K562 (cell line): ENCODE data around the gene MYO15A. TPM values are rescaled to one million over a fixed set of nuclear protein-coding genes. Genes with fewer than 3 reads are reported as not detected.

ENCODE experiments used
- ATAC-seq: fragments of 200-7000 bp; cut with Tn5 transposase; 3 replicates; pipeline ENCODE4 v1.9.1; 2020; ENCODE audit warnings: moderate library complexity
- BruUV-seq: library from RNA; stranded (reverse); fragments of 400-500 nt; replicated peaks from 2 replicates; lab custom pipeline; 2021; lab: Mats Ljungman, UMichigan
- CTCF ChIA-PET: fragments of 300-600 bp; formaldehyde crosslinking; extraction: SDS; loops from one replicate; lab custom pipeline; 2021; ENCODE audit warnings: low intra/inter-chr PET ratio; lab: Yijun Ruan, JAX
- POLR2A ChIA-PET: fragments of 300-600, 350-650 bp; sonication (Branson Sonifier 250); formaldehyde crosslinking; extraction: SDS; loops from one replicate; lab custom pipeline; 2021; ENCODE audit warnings: antibody characterized with exemption, inconsistent platforms; lab: Yijun Ruan, JAX
- DNase-seq, 4 experiments: peaks; one replicate each; pipeline versions ENCODE4 v3.0.0 to v3.0.0-alpha.2; 2011 to 2018; ENCODE audit warnings: low spot score in 3 of 4, mixed read lengths in 3 of 4; ENCODE audit errors: extremely low read depth in 1 of 4
- FAIRE-seq: peaks from 2 replicates; lab custom pipeline; 2011; peaks lifted over from hg19 to GRCh38; lab: Jason Lieb, UNC
- H2AFZ ChIP-seq: 2 replicates; pipeline ENCODE4 v1.6.0; 2011; ENCODE audit warnings: low read depth, low read length, control low read depth, inconsistent platforms
- H3K27ac ChIP-seq: fragments of 200-600 bp; 3 replicates; pipeline ENCODE4 v1.8.0; 2011; ENCODE audit warnings: low read depth, mild to moderate bottlenecking, control low read depth, inconsistent platforms, low read length, moderate library complexity, mixed read lengths; ENCODE audit errors: extremely low read depth
- H3K27me3 ChIP-seq, 2 experiments: fragments of 300-600 bp in 1 of 2; 2 replicates in 1 of 2; 3 replicates in 1 of 2; pipeline versions ENCODE4 v1.6.0 to v1.8.0; 2011; ENCODE audit warnings: inconsistent platforms in 2 of 2, low read length in 2 of 2, mild to moderate bottlenecking in 1 of 2, mixed read lengths in 1 of 2, moderate library complexity in 1 of 2; ENCODE audit not compliant: control insufficient read depth in 2 of 2, insufficient read depth in 2 of 2
- H3K36me3 ChIP-seq: fragments of 300-600 bp; 3 replicates; pipeline ENCODE4 v1.8.0; 2011; ENCODE audit warnings: mild to moderate bottlenecking, low read length, inconsistent platforms; ENCODE audit not compliant: control insufficient read depth, insufficient read depth
- H3K4me1 ChIP-seq, 2 experiments: fragments of 200-600 bp in 1 of 2; replicated peaks in 1 of 2; 2 replicates in 1 of 2; 3 replicates in 1 of 2; pipeline versions ENCODE4 v1.5.1 to v1.8.0; 2011; ENCODE audit warnings: inconsistent platforms in 2 of 2, low read length in 2 of 2, mild to moderate bottlenecking in 1 of 2, mixed read lengths in 1 of 2, moderate library complexity in 1 of 2; ENCODE audit not compliant: control insufficient read depth in 2 of 2, insufficient read depth in 2 of 2
- H3K4me2 ChIP-seq: 2 replicates; pipeline ENCODE4 v1.6.1; 2011; ENCODE audit warnings: low read length, control low read depth, inconsistent platforms, mixed read lengths; ENCODE audit not compliant: insufficient read depth
- H3K4me3 ChIP-seq: fragments of 200-600 bp; sonication (generic), shearing (Covaris generic); 2 replicates; pipeline ENCODE4 v1.5.1; 2016; ENCODE audit warnings: control low read depth, inconsistent platforms
- H3K79me2 ChIP-seq: fragments of 200-600 bp; 3 replicates; pipeline ENCODE4 v1.8.0; 2011; ENCODE audit warnings: low read length, inconsistent platforms; ENCODE audit not compliant: control insufficient read depth, insufficient read depth
- H3K9ac ChIP-seq, 2 experiments: 2 replicates each; pipeline versions ENCODE4 v1.6.0 to v1.6.1; 2011; ENCODE audit warnings: low read depth in 2 of 2, low read length in 2 of 2, control low read depth in 1 of 2, inconsistent platforms in 1 of 2, mild to moderate bottlenecking in 1 of 2, mixed read lengths in 1 of 2; ENCODE audit not compliant: insufficient read depth in 1 of 2
- H3K9me1 ChIP-seq: one replicate; pipeline ENCODE4 v1.6.0; 2011; ENCODE audit warnings: inconsistent platforms, mild to moderate bottlenecking, low read length, moderate library complexity; ENCODE audit not compliant: control insufficient read depth, insufficient read depth
- H3K9me3 ChIP-seq: replicated peaks from 2 replicates; pipeline ENCODE4 v1.5.1; 2011; ENCODE audit warnings: low read depth, low read length, inconsistent platforms; ENCODE audit not compliant: control insufficient read depth, insufficient read depth
- H4K20me1 ChIP-seq: replicated peaks from 2 replicates; pipeline ENCODE4 v1.6.1; 2011; ENCODE audit warnings: low read length, inconsistent platforms, mixed read lengths; ENCODE audit not compliant: control insufficient read depth, insufficient read depth
- FOXK2 ChIP-seq, 2 experiments: fragments of 450-650 bp; IDR thresholded peaks in 1 of 2; conservative IDR thresholded peaks in 1 of 2; 2 replicates each; pipeline ENCODE4 v1.6.1; 2016; ENCODE audit warnings: low read depth in 2 of 2, mild to moderate bottlenecking in 1 of 2
- HOXB6 ChIP-seq: fragments of 250-450 bp; sonication (Bioruptor Pico); IDR thresholded peaks from 2 replicates; pipeline ENCODE4 v1.5.1; 2022; ENCODE audit warnings: mild to moderate bottlenecking, borderline replicate concordance
- IRF2 ChIP-seq: sonication (generic); formaldehyde crosslinking; IDR thresholded peaks from 2 replicates; pipeline ENCODE4 v1.8.1; 2022; ENCODE audit warnings: mild to moderate bottlenecking, missing genetic modification reagents
- KDM5B ChIP-seq: fragments of 200-600 bp; sonication (generic); IDR thresholded peaks from 2 replicates; pipeline ENCODE4 v1.6.1; 2012; ENCODE audit warnings: low read depth, mild to moderate bottlenecking, moderate library complexity, low read length, control low read depth, inconsistent platforms; ENCODE audit not compliant: insufficient replicate concordance
- MAZ ChIP-seq, 2 experiments: fragments of 450-650 bp in 1 of 2; sonication (generic) in 1 of 2; formaldehyde crosslinking; IDR thresholded peaks in 1 of 2; conservative IDR thresholded peaks in 1 of 2; 2 replicates each; pipeline versions ENCODE4 v1.4.0 to v1.5.0; 2020; ENCODE audit warnings: mild to moderate bottlenecking in 1 of 2, missing genetic modification reagents in 1 of 2
- MEF2A ChIP-seq: IDR thresholded peaks from 2 replicates; pipeline ENCODE4 v1.6.1; 2011; ENCODE audit warnings: low read depth, mild to moderate bottlenecking, low read length, moderate library complexity; ENCODE audit not compliant: control insufficient read depth
- MEF2D ChIP-seq: conservative IDR thresholded peaks from 2 replicates; pipeline ENCODE4 v1.6.1; 2016; ENCODE audit warnings: low read depth, missing genetic modification characterization, missing compliant biosample characterization
- POLR2B ChIP-seq: fragments of 450-650 bp; IDR thresholded peaks from 2 replicates; pipeline ENCODE4 v1.6.1; 2018; ENCODE audit warnings: low read depth; ENCODE audit not compliant: partially characterized antibody
- POU5F1 ChIP-seq: fragments of 150-350 bp; IDR thresholded peaks from 2 replicates; pipeline ENCODE4 v1.6.1; 2014; ENCODE audit warnings: borderline replicate concordance, low read length, low read depth, mild to moderate bottlenecking; ENCODE audit not compliant: partially characterized antibody
- ZC3H8 ChIP-seq: fragments of 450-650 bp; IDR thresholded peaks from 2 replicates; pipeline ENCODE4 v1.6.1; 2017
- ZFPM2 ChIP-seq: fragments of 250-450 bp; sonication (Bioruptor Pico); IDR thresholded peaks from 2 replicates; pipeline ENCODE4 v1.5.1; 2022; ENCODE audit warnings: mild to moderate bottlenecking
- ZNF384 ChIP-seq: IDR thresholded peaks from 2 replicates; pipeline ENCODE4 v1.6.1; 2012; ENCODE audit warnings: low read depth, low read length, improper control_type of control experiment
- ZNF589 ChIP-seq: fragments of 200-800 bp; sonication (Bioruptor generic); IDR thresholded peaks from 2 replicates; pipeline ENCODE4 v1.6.1; 2016; ENCODE audit warnings: low read depth, missing genetic modification characterization, missing compliant biosample characterization
- WGBS: fragments of 100-300 bp; shearing (Covaris generic); methylation state at CpG from one replicate; pipeline ENCODE4 v1.1.6; 2016; ENCODE audit warnings: low coverage, mixed read lengths; ENCODE audit not compliant: insufficient coverage; ENCODE audit errors: missing lambda C conversion rate; 5-methylcytosine and 5-hydroxymethylcytosine counted together
- in situ Hi-C: fragments of 300-500 bp; cut with MboI; formaldehyde crosslinking; loops from 4 replicates; pipeline ENCODE4 v1.15.0; 2018; ENCODE audit warnings: inconsistent platforms, mixed read lengths
- intact Hi-C: fragments of 100-400 bp; cut with micrococcal nuclease; formaldehyde crosslinking; loops from 2 replicates; pipeline ENCODE4 v1.14.2; 2022
- polyA plus RNA-seq, 8 experiments: library from polyadenylated mRNA; depleted of rRNA in 4 of 8; stranded (reverse) in 5 of 8; unstranded in 3 of 8; fragments of >200 nt; fragmentation: Nextera tagmentation in 2 of 8; fragmentation: Illumina TruSeq in 1 of 8; extraction: Ambion mirVana in 2 of 8; extraction: Trizol in 1 of 8; gene quantifications; 2 replicates each; pipeline versions ENCODE4 v1.2.1 to v1.2.3, GENCODE V29; 2011 to 2014; ENCODE audit warnings: inconsistent platforms in 1 of 8, missing spikeins in 1 of 8
- total RNA-seq, 7 experiments: library from RNA; depleted of rRNA in 6 of 7; stranded (reverse); fragments of >200 nt in 6 of 7; fragmentation: Illumina TruSeq in 2 of 7; extraction: Trizol in 2 of 7; gene quantifications; 2 replicates each; pipeline versions ENCODE4 v1.2.1 to v1.2.3, GENCODE V29; 2011 to 2021; ENCODE audit warnings: low replicate concordance in 1 of 7

Gene MYO15A
- total and polyA plus RNA-seq, 9 of the 15 experiments (the other 6 are each of a cell fraction or from before 2014, with no cell fraction given): 0.05 to 0.88 (median 0.14) TPM; not detected in 1

- Histone ChIP-seq H3K36me3 (no peaks in the 10 kb centered on the region), H3K79me2 (no peaks in the 10 kb centered on the region), H3K4me3 (no peak overlapping the region), H3K27me3 (no peaks in the 10 kb centered on the region), H4K20me1 (no peaks in the 10 kb centered on the region), H3K4me1 (peaks cover 0 to 8% of the 10 kb centered on the region in 2 experiments; a peak in 2 of 5 replicates), H3K9ac (no peak overlapping the region), H3K9me3 (no peaks in the 10 kb centered on the region), H3K9me1 (no peaks in the 10 kb centered on the region), H3K4me2 (no peak overlapping the region), H3K27ac (no peak overlapping the region), H2AFZ (no peak overlapping the region)
- ChIA-PET CTCF (no interaction called here), POLR2A (no interaction called here)
- WGBS: 66% methylated on average over 31 of the region's 57 CpGs
- BruUV-seq: no TSS peak
- in situ Hi-C loops: no loop called here
- FAIRE-seq: no peak
- intact Hi-C loops: no loop called here
- DNase-seq: no peak
- ATAC-seq: no peak
- TF ChIP-seq FOXK2 (conservative IDR thresholded peaks at IDR 0.05 in 1 of 2, IDR thresholded peaks at IDR 0.05 in 1 of 2; ENCODE audit: low read depth in 2 of 2) (no peak), ZNF589 (no peak), IRF2 (no peak), KDM5B (no peak), ZNF384 (no peak), POU5F1 (no peak), MAZ (CRISPR knock-in tag; conservative IDR thresholded peaks at IDR 0.05 in 1 of 2, IDR thresholded peaks at IDR 0.05 in 1 of 2) (no peak), MEF2A (no peak), ZFPM2 (CRISPR knock-in tag) (no peak), MEF2D (tag) (no peak), ZC3H8 (no peak), POLR2B (no peak), HOXB6 (no peak)
Measured at GRCh38 chr17:18119166-18119745, 10.7 kb downstream of the MYO15A start.
